NCI-H2029 (cell line): ENCODE data around the gene OR5C1.
"Not testable (repeated sequence)": the region's sequence is repeated elsewhere in the genome, so short reads cannot be mapped to it uniquely, and the experiment has no call there.

Source experiments
- DNase-seq: peaks from one replicate; lab custom pipeline; 2025; lab: John Stamatoyannopoulos, UW

OR5C1 gene

DNA sequence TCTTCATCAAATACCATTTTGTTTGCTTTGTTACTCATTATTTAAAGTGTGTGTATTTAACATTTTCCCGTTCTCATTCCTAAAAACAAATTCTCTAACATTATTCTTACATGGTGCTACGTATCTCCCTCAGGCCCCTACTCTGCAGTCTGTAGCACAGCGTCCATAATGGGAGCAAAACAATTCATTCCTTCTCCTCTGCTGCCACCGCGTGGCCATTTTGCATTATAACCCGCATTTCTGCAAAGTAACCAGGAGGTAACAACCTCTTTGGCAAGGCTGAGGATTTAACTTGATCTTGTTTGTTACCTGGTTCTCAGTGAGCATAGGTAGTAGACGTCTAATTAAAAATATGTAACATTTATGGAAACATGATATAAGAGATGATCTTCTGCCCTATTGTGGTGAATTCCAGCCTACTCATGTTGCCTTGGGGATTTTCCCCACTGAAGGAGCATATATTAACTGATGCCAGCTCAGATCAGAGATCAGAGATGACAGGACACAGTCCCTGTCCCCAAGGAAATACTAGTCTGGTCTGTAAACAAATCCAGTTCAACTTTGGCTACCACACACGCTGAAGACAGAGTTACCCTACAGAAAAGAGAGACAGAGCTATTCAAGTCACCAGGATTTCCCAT lies 21.7 kb downstream of the OR5C1 start:
- peak; percentile 75 for DNase-seq

DNA sequence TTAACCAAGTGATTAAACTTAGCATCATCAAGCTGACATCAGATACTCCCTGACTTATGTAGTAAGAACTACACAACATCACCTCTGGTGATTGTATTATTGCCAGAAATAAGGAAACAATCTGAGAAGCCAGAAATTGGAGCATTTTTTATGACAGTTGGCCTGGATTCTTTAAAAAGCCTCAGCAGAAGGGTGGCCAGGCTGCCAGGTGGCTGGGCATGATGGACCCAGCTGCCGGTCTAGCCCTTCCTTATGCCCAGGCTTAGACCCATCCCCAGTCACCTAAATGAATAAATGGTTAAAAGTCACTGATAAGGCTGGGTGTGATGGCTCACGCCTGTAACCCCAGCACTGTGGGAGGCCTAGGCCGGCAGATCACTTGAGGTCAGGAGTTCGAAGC lies 24.0 kb downstream of the OR5C1 start:
- no peak for DNase-seq

DNA sequence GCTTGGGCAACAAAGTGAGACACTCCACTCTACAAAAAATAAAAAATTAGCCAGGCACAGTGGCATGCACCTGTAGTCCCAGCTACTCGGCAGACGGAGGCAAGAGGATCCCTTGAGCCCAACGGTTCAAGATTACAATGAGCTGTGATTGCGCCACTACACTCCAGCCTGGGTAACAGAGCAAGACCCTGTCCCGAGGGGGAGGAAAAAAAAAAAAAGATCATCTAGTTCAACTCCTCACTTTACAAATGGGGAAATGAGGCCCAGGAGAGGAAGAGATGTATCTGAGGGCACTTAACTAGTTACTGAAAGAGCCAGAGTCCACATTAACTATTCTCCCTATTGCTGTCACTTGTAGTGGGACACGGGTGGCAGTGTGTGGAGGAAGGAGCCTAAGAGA lies 25.8 kb downstream of the OR5C1 start:
- DNase-seq = no peak

DNA sequence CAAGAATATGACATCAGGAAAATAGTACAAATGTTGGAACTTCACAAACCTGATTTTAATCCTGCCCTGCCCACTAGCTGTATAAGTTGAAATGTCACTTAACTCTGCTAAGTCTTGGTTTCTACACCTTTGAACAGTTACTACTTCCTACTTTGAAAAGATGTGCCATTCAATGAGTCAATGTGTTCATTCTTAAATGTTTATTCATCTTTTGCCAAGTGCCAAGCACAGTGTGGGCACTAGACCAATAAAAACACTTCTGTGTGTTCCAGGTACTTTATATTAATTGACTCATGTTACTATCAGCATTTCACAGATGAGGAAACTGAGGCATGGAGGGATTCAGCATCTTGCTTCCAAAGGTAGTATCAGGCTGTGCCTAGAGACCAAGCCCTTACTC lies 26.8 kb downstream of the OR5C1 start:
- DNase-seq = no peak

DNA sequence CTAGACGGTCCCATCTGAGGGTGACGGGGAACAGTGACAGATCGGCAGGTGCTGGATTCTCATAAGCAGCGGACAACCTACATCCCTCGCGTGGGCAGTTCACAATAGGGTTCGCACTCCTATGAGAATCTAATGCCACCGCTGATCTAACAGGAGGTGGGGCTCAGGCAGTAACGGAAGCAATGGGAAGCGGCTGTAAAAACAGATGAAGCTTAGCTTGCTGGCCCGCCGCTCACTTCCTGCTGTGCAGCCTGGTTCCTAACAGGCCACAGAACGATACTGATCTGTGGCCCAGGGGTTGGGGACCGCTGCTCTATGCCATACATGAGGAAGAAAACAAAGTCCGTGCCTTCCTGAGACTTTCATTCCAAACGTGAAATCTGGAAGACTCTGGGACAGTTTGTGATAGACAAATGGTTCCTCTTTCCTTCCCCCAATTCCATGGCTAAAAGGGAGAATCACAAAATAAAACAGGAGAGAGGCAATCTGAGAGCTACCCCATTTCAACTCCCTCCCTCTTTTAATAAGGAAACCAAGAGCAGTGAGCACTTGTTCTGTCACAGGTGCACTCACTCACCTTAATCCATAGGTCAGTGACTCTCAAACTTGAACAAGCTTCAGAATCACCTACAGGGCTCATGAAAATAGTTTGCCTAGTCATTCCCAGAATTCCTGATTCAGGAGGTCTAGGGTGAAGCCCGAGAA lies 27.6 kb downstream of the OR5C1 start:
- no peak for DNase-seq

DNA sequence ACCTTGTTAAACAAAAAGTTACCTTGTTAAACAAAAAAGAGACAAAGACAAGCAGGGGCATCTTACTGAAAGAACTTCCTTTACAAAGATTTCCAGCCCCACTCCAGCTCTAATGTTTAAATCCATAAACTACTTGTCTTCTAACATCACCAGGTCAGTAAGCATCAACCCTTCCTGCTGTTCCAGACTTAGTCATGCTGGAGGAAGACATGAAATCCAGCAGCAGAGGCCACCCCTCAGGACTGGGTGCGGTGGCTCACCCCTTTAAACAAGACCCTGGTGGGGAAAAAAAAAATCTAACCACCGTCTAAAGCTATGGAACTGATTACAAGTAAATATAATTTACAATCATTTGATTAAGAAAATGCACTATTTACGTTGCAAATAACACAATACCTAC lies 30.6 kb downstream of the OR5C1 start:
- DNase-seq = peak; percentile 8

DNA sequence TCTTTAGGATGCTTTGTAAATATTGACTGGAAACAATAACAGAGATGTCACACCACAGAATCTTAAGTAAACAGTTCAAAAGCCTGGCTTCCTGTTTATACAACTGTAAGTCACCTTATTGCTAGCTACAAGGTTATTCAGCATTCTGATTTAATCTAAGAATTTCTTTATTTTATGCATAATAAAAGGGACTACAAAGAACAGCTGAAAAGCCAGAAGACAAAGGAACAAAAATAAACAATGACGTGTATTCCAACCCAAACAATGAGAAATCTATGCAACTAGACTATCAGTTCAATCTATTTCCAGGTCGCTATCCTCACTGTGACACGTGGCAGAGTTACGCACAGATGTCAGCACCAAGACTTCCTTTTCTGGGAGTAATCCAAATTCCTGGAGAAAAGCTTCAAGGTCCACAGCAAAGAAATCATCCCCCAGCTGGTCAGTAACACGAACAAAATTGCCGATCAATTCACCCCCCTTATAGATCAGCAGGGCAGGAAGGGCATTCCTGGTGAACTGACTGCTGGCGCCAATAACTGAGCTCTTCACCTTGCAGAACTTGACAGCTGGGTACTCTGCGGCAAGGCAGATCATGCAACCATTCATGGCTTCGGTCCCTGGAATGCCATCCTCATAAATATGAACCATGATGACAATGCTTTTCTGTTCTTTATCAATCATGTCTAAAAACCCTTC lies 31.2 kb downstream of the OR5C1 start:
- peak; percentile 53 for DNase-seq

DNA sequence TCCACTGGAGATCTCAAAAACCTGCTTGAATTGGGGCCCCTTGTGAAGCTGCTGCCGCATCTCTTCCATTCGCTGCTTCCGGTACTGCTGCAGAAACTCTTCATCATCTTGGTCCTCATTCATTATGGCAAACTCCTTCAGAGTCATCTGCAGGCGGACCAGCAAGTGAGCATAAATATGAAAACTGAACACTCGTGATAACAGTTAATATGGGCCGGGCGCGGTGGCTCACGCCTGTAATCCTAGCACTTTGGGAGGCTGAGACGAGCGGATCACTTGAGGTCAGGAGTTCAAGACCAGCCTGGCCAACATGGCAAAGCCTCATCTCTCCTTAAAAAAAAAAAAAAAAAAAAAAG lies 31.7 kb downstream of the OR5C1 start:
- DNase-seq = no peak

DNA sequence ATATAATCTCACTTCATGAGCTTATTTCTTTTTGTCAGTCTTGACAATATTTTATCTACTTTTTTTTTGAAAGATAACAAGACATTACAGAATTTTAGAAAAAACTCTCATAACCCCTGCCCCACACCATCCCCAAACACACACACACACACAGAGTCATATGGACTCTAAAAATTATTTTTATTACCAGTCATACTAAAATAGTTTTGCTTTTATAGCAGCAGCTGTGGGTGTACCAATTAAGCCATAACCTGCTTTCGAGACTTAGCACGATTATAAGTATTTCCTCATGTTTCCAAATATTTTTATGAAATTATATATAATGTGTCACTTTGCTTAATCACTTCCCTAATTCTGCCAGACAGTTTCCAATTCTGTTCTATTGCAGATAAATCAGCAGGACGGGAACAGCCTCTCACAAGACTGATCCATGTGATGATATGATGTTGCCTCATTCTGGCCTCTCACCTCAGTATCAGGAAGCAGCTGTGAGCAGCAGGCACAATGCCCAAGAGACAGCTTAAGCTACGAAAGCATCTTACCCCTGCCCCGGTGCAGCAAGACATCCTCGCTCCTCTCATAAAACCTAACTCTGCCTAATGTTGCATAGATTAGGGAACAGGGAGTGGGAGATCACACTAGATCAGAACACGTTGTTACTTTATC lies 32.7 kb downstream of the OR5C1 start:
- DNase-seq = no peak

DNA sequence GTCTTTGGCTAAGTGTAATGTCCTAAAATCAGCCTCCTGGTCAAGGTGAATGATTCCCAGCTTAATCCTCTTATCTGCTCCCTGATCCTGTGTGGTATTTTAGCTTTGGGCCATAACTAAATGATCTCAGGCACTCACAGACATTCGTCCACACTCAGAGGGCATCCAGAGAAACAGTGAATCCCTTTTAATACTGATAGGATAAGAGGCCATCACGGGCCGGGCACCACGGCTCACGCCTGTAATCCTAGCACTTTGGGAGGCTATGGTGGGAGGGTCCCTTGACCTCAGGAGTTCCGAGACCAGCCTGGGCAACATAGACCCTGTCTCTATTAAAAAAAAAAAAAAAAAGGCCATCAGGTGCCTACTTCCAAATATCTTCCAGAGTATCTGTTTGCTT lies 33.3 kb downstream of the OR5C1 start:
- DNase-seq = no peak

DNA sequence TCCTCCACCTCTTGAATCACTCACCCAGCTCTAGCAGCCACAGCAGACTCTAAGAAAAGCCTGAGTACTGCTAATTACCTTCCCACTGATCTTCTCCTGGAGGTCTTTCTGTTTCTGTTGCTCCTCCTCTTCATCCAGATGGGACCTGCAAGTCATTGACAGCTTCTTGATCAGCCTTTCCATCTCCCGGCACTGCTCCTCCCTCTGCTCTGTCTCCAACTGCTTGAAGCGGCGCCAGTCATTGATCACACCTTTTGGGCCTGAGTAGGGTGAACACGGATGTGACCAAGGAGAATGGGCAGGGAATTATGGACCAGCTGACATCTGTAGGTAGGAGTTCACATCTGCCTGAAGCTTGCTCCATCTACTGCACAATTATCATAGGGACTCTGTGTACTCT lies 34.2 kb downstream of the OR5C1 start:
- no peak for DNase-seq

DNA sequence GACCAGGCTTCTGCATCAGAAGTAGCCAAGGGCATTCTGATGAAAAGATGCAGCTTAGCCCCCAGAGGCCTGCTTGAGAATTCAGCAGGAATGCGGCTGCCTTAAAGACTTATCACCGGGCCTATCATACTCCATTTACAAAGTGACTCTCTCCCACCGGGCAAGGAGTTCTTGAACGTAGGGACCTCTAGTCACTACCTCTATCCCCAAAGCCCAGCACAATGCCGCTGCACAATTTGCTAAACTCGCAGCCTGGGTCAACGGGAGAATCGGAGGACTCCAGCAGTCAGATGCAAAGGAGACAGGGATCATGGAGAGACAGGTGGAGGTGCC lies 39.0 kb downstream of the OR5C1 start:
- no peak for DNase-seq

DNA sequence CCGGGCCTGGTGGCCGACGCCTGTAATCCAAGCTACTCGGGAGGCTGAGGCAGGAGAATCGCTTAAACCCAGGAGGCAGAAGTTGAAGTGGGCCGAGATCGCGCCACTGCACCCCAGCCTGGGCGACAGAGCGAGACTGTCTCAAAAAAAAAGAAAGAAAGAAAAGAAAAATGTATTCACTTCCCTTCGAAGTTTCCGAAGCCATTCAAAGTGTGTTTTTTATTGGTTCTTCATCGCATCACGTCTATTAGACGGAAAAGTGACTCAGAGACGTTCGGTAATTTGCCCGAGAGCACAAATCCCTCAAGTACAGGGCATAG lies 40.2 kb downstream of the OR5C1 start:
- not testable (repeated sequence) for DNase-seq

DNA sequence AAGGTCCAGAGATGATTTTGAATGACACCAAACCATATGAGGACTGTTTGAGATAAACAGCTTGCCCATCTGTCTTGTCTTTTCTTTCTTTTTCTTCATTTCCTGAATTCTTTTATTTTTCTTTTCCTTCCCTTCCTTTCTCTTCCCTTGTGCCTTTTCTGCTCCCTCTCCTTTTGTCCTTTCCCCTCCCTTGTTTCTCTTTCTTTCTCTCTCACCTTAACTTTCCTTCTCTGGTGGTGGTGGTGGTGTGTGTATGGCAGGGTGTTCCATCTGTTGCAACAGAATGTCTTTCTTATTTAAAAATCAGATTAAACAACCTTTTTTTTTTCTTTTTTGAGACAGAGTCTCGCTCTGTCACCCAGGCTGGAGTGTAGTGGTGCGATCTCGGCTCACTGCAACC lies 43.5 kb downstream of the OR5C1 start:
- DNase-seq = no peak

DNA sequence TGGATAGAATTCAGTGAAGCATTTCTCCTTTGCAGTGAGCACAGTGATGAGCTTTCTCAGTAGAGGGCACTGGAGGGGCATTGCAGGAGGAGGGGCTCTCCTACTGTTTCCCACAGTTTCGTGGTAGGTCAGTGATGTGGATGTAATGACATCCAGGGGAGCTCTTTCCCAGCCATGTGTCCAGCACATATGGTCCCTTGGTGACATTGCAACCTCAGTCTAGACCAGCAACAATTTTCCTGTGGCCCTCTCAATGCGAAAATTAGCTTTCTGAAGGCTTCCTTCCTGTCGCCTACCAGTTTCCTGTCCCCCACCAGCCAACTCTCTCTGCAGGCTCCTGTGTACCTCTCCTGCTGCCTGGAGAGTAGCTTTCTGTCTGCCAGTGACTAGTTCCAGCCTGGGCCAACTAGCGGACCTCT lies 46.6 kb downstream of the OR5C1 start:
- DNase-seq = no peak

DNA sequence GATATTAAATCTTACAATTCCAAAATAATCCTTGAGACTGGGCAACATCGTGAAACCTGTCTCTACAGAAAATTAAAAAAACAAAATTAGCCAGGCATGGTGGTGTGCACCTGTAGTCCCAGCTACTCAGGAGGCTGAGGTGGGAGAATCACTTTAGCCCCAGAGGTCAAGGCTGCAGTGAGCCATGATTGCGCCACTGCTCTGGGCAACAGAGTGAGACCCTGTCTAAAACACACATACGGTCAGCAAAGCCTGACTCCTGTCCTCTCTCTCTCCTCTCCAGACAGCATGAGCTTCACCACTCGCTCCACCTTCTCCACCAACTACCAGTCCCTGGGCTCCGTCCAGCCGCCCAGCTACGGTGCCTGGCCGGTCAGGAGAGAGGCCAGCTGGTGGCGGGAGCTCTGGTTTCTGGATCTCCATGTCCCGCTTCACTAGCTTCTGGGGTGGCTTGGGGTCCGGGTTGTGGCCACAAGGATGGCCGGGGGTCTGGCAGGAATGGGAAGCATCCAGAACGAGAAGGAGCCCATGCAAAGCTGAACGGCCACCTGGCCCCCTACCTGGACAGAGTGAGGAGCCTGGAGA lies 48.6 kb downstream of the OR5C1 start:
- DNase-seq = no peak

DNA sequence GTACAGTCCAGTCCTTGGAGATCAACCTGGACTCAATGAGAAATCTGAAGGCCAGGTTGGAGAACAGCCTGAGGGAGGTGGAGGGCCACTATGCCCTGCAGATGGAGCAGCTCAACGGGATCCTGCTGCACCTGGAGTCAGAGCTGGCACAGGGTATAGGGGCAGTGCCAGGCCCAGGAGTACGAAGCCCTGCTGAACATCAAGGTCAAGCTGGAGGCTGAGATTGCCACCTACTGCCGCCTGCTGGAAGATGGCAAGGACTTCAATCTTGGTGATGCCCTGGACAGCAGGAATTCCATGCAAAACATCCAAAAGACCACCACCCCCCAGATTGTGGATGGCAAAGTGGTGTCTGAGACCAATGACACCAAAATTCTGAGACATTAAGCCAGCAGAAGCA lies 49.7 kb downstream of the OR5C1 start:
- DNase-seq = not testable (repeated sequence)
